Keratinocyte (primary cell): ENCODE results near the gene KIF11. TPM values are rescaled to one million over a fixed set of nuclear protein-coding genes. Genes with fewer than 3 reads are reported as not detected.

ENCODE experiments used
- DNase-seq: peaks from one replicate; pipeline ENCODE4 v3.0.0-alpha.2; 2011; ENCODE audit warnings: low read depth, missing footprints, low spot score
- FAIRE-seq: peaks from 2 replicates; lab custom pipeline; 2011; peaks lifted over from hg19 to GRCh38; lab: Jason Lieb, UNC
- H2AFZ ChIP-seq: 2 replicates; pipeline ENCODE4 v1.6.0; 2012; ENCODE audit warnings: low read length, control low read depth, inconsistent platforms; ENCODE audit not compliant: control insufficient read depth
- H3K27ac ChIP-seq: 2 replicates; pipeline ENCODE4 v1.5.1; 2011; ENCODE audit warnings: low read length; ENCODE audit not compliant: control insufficient read depth, insufficient read depth
- H3K27me3 ChIP-seq: 3 replicates; pipeline ENCODE4 v1.6.0; 2011; ENCODE audit warnings: low read length; ENCODE audit not compliant: control insufficient read depth, insufficient read depth; ENCODE audit errors: extremely low read depth
- H3K36me3 ChIP-seq, 2 experiments: 2 replicates in 1 of 2; 3 replicates in 1 of 2; pipeline ENCODE4 v1.5.1; 2011; ENCODE audit warnings: low read length in 2 of 2, mild to moderate bottlenecking in 1 of 2; ENCODE audit not compliant: control insufficient read depth in 2 of 2, insufficient read depth in 2 of 2; ENCODE audit errors: extremely low read depth in 1 of 2
- H3K4me1 ChIP-seq: 3 replicates; pipeline ENCODE4 v1.5.1; 2011; ENCODE audit warnings: low read length; ENCODE audit not compliant: control insufficient read depth, insufficient read depth; ENCODE audit errors: extremely low read depth
- H3K4me2 ChIP-seq: 3 replicates; pipeline ENCODE4 v1.6.0; 2011; ENCODE audit warnings: low read depth, low read length; ENCODE audit not compliant: control insufficient read depth, insufficient read depth; ENCODE audit errors: extremely low read depth
- H3K4me3 ChIP-seq, 3 experiments: fragments of 200-600 bp in 1 of 3; sonication (generic) in 1 of 3; 2 replicates in 2 of 3; 3 replicates in 1 of 3; pipeline ENCODE4 v1.5.1; 2011 to 2016; ENCODE audit warnings: low read length in 3 of 3, mild to moderate bottlenecking in 3 of 3, control low read depth in 2 of 3, inconsistent platforms in 1 of 3, low read depth in 1 of 3, mixed read lengths in 1 of 3, mixed run types in 1 of 3, moderate library complexity in 1 of 3; ENCODE audit not compliant: control insufficient read depth in 2 of 3, insufficient read depth in 2 of 3; ENCODE audit errors: extremely low read depth in 1 of 3
- H3K79me2 ChIP-seq: 2 replicates; pipeline ENCODE4 v1.6.0; 2012; ENCODE audit warnings: low read length; ENCODE audit not compliant: control insufficient read depth, insufficient read depth
- H3K9ac ChIP-seq: 3 replicates; pipeline ENCODE4 v1.6.0; 2011; ENCODE audit warnings: low read length; ENCODE audit not compliant: control insufficient read depth, insufficient read depth; ENCODE audit errors: extremely low read depth
- H3K9me1 ChIP-seq: 3 replicates; pipeline ENCODE4 v1.6.0; 2011; ENCODE audit warnings: low read length; ENCODE audit not compliant: control insufficient read depth, insufficient read depth; ENCODE audit errors: extremely low read depth
- H3K9me3 ChIP-seq: 2 replicates; pipeline ENCODE4 v1.5.1; 2012; ENCODE audit warnings: low read depth, low read length; ENCODE audit not compliant: control insufficient read depth
- H4K20me1 ChIP-seq: 3 replicates; pipeline ENCODE4 v1.6.0; 2011; ENCODE audit warnings: low read length; ENCODE audit not compliant: control insufficient read depth, insufficient read depth; ENCODE audit errors: extremely low read depth
- CTCF ChIP-seq, 3 experiments: IDR thresholded peaks in 1 of 3; conservative IDR thresholded peaks in 1 of 3; optimal IDR thresholded peaks in 1 of 3; 2 replicates in 2 of 3; 3 replicates in 1 of 3; pipeline versions ENCODE3 to v1.5.1; 2011; ENCODE audit warnings: low read length in 3 of 3, mild to moderate bottlenecking in 3 of 3, moderate library complexity in 2 of 3, control low read depth in 1 of 3, inconsistent platforms in 1 of 3; ENCODE audit not compliant: insufficient read depth in 2 of 3; ENCODE audit errors: extremely low read depth in 1 of 3
- EZH2 ChIP-seq: IDR thresholded peaks from one replicate; pipeline ENCODE4 v1.6.1; 2012; ENCODE audit warnings: inconsistent platforms, mild to moderate bottlenecking, low read length, moderate library complexity
- dilution Hi-C: fragments of 300-500 bp; cut with MboI; formaldehyde crosslinking; loops from one replicate; pipeline ENCODE4 v1.7.0; 2020; ENCODE audit warnings: low sequenced_read_pairs; ENCODE audit not compliant: extremely low pct_ligation_motif_present
- polyA plus RNA-seq, 5 experiments: library from polyadenylated mRNA; depleted of rRNA in 3 of 5; stranded (reverse) in 3 of 5; stranded (forward) in 1 of 5; unstranded in 1 of 5; fragments of >200 nt; gene quantifications; 1 replicate in 1 of 5; 2 replicates in 3 of 5; 3 replicates in 1 of 5; pipeline versions ENCODE4 v1.2.1 to v1.2.3, GENCODE V29; 2011 to 2012; ENCODE audit warnings: missing spikeins in 2 of 5, low read depth in 1 of 5, low replicate concordance in 1 of 5

The KIF11 gene
- polyA plus RNA-seq, 1 donor (not counting 4 experiments of a cell fraction or from before 2014, with no cell fraction given), result 10.6 TPM

GRCh38 chr10:92664322-92664721 is 71.4 kb downstream of the KIF11 start:
- Histone ChIP-seq H3K9me1 (no peaks in the 10 kb centered on the region), H3K27ac (no peak overlapping the region), H4K20me1 (no peaks in the 10 kb centered on the region), H3K9me3 (no peaks in the 10 kb centered on the region), H3K4me1 (no peaks in the 10 kb centered on the region), H3K9ac (no peak overlapping the region), H3K4me2 (no peak overlapping the region), H3K4me3 (no peak overlapping the region), H2AFZ (no peak overlapping the region), H3K27me3 (no peaks in the 10 kb centered on the region), H3K36me3 (no peaks in the 10 kb centered on the region), H3K79me2 (no peaks in the 10 kb centered on the region)
- FAIRE-seq (no peak), DNase-seq (no peak)
- dilution Hi-C loops, result no loop called here
- TF ChIP-seq EZH2 (no peak), CTCF (optimal IDR thresholded peaks at IDR 0.05 in 1 of 3, IDR thresholded peaks at IDR 0.05 in 1 of 3, conservative IDR thresholded peaks at IDR 0.05 in 1 of 3; ENCODE audit: extremely low read depth in 1 of 3, insufficient read depth in 2 of 3, low read length in 3 of 3) (no peak)

- dilution Hi-C loops, result no loop called here
- FAIRE-seq, result no peak
- H3K79me2 ChIP-seq, result no peaks in the 10 kb centered on the region
These were observed 74.1 kb downstream of the KIF11 start for GRCh38 chr10:92667078-92667477.

More at GRCh38 chr10:92667078-92667477, 74.1 kb downstream of the KIF11 start:
- H3K9ac ChIP-seq, result no peak overlapping the region
- TF ChIP-seq EZH2 (no peak), CTCF (optimal IDR thresholded peaks at IDR 0.05 in 1 of 3, IDR thresholded peaks at IDR 0.05 in 1 of 3, conservative IDR thresholded peaks at IDR 0.05 in 1 of 3; ENCODE audit: extremely low read depth in 1 of 3, insufficient read depth in 2 of 3, low read length in 3 of 3) (no peak)
- no peaks in the 10 kb centered on the region for H3K36me3 ChIP-seq
- H3K9me1 ChIP-seq, result no peaks in the 10 kb centered on the region
- no peaks in the 10 kb centered on the region for H3K4me1 ChIP-seq
- no peak overlapping the region for H3K4me2 ChIP-seq
- H3K4me3 ChIP-seq, result no peak overlapping the region
- no peak for DNase-seq
- H2AFZ ChIP-seq, result no peak overlapping the region
- no peak overlapping the region for H3K27ac ChIP-seq
- H3K27me3 ChIP-seq, result peaks cover 3% of the 10 kb centered on the region
- H4K20me1 ChIP-seq, result no peaks in the 10 kb centered on the region
- no peaks in the 10 kb centered on the region for H3K9me3 ChIP-seq
